Esophagus squamous epithelium (tissue), 5 donors: Measurements from ENCODE around the gene OPA3. TPM values are rescaled to one million over a fixed set of nuclear protein-coding genes. Genes with fewer than 3 reads are reported as not detected.
A peak's percentile ranks its signal among the peaks of the same experiment; 100 is the strongest.

Source experiments
- DNase-seq: peaks from one replicate; lab custom pipeline; 2025; lab: John Stamatoyannopoulos, UW
- H3K27ac ChIP-seq, 4 donors: fragments of 200-600 bp; sonication (generic); one replicate each; pipeline ENCODE4 v1.5.1; 2016 to 2019; ENCODE audit warnings: mild to moderate bottlenecking in 1 of 4
- H3K27me3 ChIP-seq, 4 donors: fragments of 200-600 bp; sonication (generic); 1 replicate in 3 of 4; 2 replicates in 1 of 4; pipeline versions ENCODE4 v1.5.1 to v1.6.0; 2017 to 2021; ENCODE audit warnings: antibody characterized with exemption in 1 of 4
- H3K36me3 ChIP-seq, 3 donors: fragments of 200-600 bp; sonication (generic); one replicate each; pipeline ENCODE4 v1.5.1; 2016 to 2019
- H3K4me1 ChIP-seq, 3 donors: fragments of 200-600 bp; sonication (generic); one replicate each; pipeline ENCODE4 v1.5.1; 2017 to 2019
- H3K4me3 ChIP-seq, 4 donors: fragments of 200-600 bp; sonication (generic); 1 replicate in 3 of 4; 2 replicates in 1 of 4; pipeline ENCODE4 v1.5.1; 2016 to 2019; ENCODE audit warnings: mild to moderate bottlenecking in 2 of 4, moderate library complexity in 1 of 4
- H3K9me3 ChIP-seq, 3 donors: fragments of 200-600 bp; sonication (generic); one replicate each; pipeline ENCODE4 v1.5.1; 2016 to 2019
- CTCF ChIP-seq, 6 experiments: fragments of 450-650 bp in 4 of 6; fragments of 200-600 bp in 2 of 6; sonication (generic) in 2 of 6; IDR thresholded peaks; one replicate each; pipeline ENCODE4 v1.5.1; 2016 to 2019; ENCODE audit warnings: antibody characterized with exemption in 6 of 6, mild to moderate bottlenecking in 4 of 6, moderate library complexity in 4 of 6
- POLR2A ChIP-seq, 4 donors: fragments of 450-650 bp; IDR thresholded peaks; one replicate each; pipeline ENCODE4 v1.6.1; 2017; ENCODE audit warnings: antibody characterized with exemption in 4 of 4, mild to moderate bottlenecking in 4 of 4, moderate library complexity in 3 of 4
- WGBS, 2 donors: methylation state at CpG; one replicate each; pipeline ENCODE4 v1.1.5; 2018; 5-methylcytosine and 5-hydroxymethylcytosine counted together
- intact Hi-C: fragments of 100-400 bp; cut with DNase I; formaldehyde crosslinking; loops from one replicate; pipeline ENCODE4 v1.15.0; 2022
- total RNA-seq, 4 donors: library from RNA; depleted of rRNA; stranded (reverse); fragments of >200 nt; gene quantifications; one replicate each; pipeline ENCODE4 v1.1.0, GENCODE V29; 2016
- donor health status: DM: yes; HTN: yes; CAD: no.

OPA3 gene
- total RNA-seq, 4 donors from 2014 or later, result 4.7 to 12.4 (median 10.1) TPM

DNA sequence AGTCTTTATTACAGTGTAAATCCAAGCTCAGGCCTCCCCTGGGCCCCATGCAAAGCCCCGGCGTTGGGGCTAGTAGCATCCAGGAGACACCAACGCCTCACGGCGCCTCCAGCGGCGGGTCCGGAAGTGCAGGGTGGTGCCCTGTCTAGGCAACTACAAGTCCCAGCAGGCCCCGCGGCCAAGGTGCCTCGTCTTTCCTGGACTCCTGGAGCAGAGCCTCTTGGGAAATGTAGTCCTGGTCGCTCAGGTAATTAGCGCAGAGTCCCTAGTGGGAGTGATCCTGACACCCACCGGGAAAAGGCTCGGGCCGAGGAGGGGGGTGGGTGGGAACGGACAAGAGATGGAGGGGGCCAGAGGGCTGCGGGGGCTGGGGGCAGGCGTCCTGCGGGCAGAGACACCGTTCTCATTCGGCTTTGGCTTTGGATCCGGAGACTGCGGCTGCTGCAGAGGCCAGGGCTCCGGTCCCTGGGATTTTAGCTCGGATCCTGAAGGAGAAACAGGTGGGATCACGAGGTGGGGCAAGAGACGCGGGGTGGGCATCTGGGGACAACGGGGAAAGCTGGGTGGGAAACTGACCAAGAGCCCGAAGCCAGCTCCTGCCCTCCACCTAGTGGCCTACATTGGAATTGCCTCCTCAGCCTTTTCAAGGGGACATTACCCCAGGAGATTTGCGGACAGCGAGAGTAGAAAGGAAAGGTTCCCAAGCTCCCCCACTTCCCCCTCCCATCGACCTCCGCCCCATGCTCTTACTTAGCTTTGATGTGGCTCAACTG lies 99.1 kb downstream of the OPA3 start:
- WGBS, 2 donors, result 0 to 3% methylated on average over 11 to 12 of the region's 35 CpGs
- H3K4me1 ChIP-seq, result peaks cover 0 to 20% (median 5%) of the 10 kb centered on the region in 3 donors
- intact Hi-C loops, result no loop called here

DNA sequence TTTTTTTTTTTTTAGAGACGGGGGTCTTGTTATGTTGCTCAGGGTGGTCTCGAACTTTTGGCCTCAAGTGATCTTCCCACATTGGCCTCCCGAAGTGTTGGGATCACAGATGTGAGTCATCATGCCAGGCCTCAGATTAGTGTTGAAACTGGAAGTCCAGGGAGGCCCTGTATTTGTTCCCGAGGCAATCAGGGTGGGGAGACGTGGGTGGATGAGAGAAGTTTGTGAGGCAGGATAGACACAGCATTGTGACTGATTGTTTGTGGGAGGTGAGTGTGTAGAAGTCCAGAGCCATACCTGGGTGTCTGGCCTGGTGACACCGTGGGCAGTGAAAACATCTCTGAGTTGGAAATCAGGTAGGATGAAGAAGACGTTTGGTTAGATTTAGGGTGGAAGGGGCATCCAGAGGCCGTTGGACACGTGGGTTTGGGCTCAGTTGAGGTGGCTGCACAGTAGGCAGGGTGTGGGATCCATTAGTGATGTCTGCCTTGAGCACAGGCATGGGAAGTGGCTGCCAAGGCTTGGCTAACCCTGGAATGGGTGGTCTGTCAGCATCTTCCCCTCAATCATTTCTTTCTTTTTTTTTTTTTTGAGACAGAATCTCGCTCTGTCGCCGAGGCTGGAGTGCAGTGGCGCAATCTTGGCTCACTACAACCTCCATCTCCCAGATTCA lies 100.2 kb downstream of the OPA3 start:
- 64 to 79% methylated on average over 11 to 13 of the region's 13 CpGs for WGBS, 2 donors
- intact Hi-C loops, result no loop called here
- Histone ChIP-seq H3K27me3 (no peaks in the 10 kb centered on the region), H3K36me3 (no peaks in the 10 kb centered on the region), H3K4me1 (peaks cover 0 to 20% (median 5%) of the 10 kb centered on the region in 3 donors), H3K9me3 (no peaks in the 10 kb centered on the region), H3K4me3 (no peak overlapping the region), H3K27ac (no peak overlapping the region)
- DNase-seq, result no peak
- TF ChIP-seq CTCF (IDR thresholded peaks at IDR 0.05), result no peak
- TF ChIP-seq POLR2A (IDR thresholded peaks at IDR 0.05), result no peak

More for the DNA sequence above, 99.1 kb downstream of the OPA3 start:
- H3K27me3 ChIP-seq, result no peaks in the 10 kb centered on the region
- H3K4me3 ChIP-seq, result peak overlapping the region; percentile 48 to 88 (median 80)
- no peaks in the 10 kb centered on the region for H3K36me3 ChIP-seq
- H3K9me3 ChIP-seq, result no peaks in the 10 kb centered on the region
- peak; percentile 85 for DNase-seq
- peak; percentile 81 to 92 (median 88) for TF ChIP-seq CTCF (IDR thresholded peaks at IDR 0.05)
- no peak for TF ChIP-seq POLR2A (IDR thresholded peaks at IDR 0.05)
- H3K27ac ChIP-seq, result peak overlapping the region; percentile 78 to 93 (median 90)

- no peaks in the 10 kb centered on the region for H3K36me3 ChIP-seq
- H3K4me3 ChIP-seq, result no peak overlapping the region
- intact Hi-C loops, result no loop called here
- H3K27me3 ChIP-seq, result no peaks in the 10 kb centered on the region
- TF ChIP-seq CTCF (IDR thresholded peaks at IDR 0.05), result no peak
- no peak for TF ChIP-seq POLR2A (IDR thresholded peaks at IDR 0.05)
- DNase-seq, result no peak
- no peak overlapping the region for H3K27ac ChIP-seq
- peaks cover 1 to 28% (median 7%) of the 10 kb centered on the region in 3 donors for H3K4me1 ChIP-seq
- no peaks in the 10 kb centered on the region for H3K9me3 ChIP-seq
- whole genome bisulfite sequencing, 2 donors, result 76 to 77% methylated on average over 5 of the region's 5 CpGs
Measured at GRCh38 chr19:45483033-45483432, 101.6 kb downstream of the OPA3 start.

DNA sequence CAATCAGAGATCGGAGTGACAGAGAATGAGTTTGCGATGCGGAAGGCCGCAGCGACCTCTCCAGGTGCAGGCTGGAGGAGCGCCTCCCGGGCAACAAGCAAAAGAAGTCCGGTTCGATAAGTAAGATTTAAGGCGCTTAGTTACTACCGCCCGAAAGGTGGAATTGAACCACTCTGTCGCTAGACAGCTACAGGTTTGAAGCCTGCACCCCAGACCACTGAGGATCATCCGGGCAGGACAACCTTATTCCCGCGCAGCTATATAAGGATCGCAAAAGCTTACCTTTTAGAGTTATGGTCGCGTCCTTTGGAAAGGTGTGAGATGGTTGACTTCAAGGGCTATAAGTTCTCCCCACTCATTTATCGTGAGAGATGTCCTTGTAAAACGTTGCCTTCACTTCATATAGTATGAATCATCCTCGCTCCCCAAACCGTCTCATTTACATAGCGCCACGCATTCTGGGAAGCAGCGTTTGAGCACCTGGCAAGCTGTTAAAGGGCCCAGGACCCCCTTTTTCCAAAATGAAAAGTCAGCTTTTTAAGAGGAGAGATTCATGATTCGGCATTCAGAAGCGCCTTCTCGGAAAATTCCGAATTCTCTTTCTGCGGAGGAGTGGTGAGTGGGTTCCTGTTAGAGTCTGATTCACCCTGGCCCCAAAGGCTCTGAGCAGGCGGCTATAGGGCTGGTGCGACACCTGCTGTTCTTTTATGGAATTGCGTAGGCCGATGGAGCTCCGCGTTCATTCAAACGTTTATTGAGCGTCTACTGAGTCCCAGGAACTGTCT lies 106.0 kb downstream of the OPA3 start:
- peaks cover 5 to 20% (median 6%) of the 10 kb centered on the region in 3 donors for H3K4me1 ChIP-seq
- TF ChIP-seq CTCF (IDR thresholded peaks at IDR 0.05) (peak; percentile 91 to 99 (median 99)), POLR2A (IDR thresholded peaks at IDR 0.05) (peak in 2 of 4 donors; percentile 48 to 61)
- peak overlapping the region; percentile 45 to 71 (median 54) for H3K4me3 ChIP-seq
- WGBS, 2 donors, result 1% methylated on average over 37 to 38 of the region's 39 CpGs
- DNase-seq, result peak; percentile 44
- no peaks in the 10 kb centered on the region for H3K9me3 ChIP-seq
- no peaks in the 10 kb centered on the region for H3K36me3 ChIP-seq
- H3K27ac ChIP-seq, result peak overlapping the region; percentile 92 to 96 (median 94)
- intact Hi-C loops, result loop anchor here (2.0 kb wide), 1 partner anchor 40 kb away; no protein-coding TSS in a partner anchor
- no peaks in the 10 kb centered on the region for H3K27me3 ChIP-seq
